ENCODE measurements around the gene TTLL8.
"Not testable (repeated sequence)": the region's sequence is repeated elsewhere in the genome, so short reads cannot be mapped to it uniquely, and the experiment has no call there.

Gene TTLL8

DNA sequence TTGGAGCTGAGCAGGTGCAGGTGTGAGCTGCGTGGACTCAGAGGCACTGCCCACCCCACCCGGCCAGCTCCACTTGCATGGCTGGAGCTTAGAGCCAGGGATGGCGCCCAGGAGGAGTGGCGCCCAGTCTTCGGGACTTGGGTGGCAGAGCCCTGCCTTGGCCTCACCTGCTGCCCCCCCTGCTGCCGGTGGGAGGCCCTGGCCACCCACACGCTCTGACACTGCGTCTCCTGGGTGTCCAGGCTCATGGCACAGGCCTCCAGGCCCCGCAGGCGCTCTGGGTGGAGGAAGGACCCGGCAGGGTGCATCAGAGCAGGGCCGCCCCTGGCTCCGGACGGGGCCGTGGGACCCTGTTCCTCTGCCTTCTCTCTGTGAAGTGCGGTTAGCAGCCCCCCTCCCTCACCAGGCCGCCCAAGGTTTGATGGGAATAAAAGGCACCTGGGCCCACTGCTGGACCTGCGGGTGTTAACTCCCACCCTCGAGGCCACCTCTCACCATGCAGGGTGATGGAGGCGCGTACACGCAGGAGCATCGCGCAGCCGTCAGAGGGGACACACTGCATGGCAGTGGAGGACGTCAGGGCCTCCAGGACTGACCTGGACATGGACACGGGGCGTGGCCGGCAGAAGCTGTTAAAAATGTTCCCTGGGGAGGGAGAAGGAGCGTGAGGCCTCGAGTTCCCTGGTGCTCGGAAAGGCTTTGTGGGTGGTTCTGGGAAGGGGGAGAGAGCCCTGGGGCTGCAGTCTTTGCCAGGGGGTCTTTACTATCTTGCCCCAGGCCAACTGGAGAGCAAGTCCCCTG, 57.3 kb downstream of the TTLL8 start:
- no peak for DNase-seq (ENCODE audit: low read depth)

DNA sequence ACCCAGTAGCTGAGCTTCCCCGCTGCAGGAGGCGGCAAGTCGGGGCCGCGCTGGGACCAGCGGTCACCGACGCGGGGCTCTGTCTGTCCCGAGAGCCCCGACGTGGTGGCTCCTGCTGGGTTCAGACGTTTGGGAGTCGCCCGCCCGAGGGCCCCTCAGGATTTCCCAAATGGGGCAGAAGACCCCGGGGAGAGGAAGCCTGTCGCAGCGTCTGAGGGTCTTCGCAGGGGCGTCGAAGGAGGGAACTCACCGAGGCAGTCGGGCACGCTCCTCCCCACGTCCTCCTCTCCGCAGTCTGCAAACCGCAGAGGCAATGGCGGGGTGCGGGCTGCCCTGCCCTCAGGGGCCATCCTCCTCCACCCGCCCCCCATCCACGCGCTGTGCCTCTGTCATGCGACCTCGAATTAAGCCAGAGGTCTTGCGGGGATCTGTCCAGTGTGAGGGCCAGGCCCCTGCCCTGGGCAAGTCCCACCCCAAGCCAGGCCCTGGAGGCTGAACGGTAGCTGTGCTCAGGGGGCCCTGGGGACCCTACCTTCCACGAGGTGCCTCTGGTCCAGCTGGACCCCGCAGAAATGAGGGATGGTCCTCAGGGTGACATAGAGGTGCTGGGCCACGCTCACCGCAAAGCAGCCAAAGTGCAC, 58.0 kb downstream of the TTLL8 start:
- no peak for DNase-seq (ENCODE audit: low read depth)

DNA sequence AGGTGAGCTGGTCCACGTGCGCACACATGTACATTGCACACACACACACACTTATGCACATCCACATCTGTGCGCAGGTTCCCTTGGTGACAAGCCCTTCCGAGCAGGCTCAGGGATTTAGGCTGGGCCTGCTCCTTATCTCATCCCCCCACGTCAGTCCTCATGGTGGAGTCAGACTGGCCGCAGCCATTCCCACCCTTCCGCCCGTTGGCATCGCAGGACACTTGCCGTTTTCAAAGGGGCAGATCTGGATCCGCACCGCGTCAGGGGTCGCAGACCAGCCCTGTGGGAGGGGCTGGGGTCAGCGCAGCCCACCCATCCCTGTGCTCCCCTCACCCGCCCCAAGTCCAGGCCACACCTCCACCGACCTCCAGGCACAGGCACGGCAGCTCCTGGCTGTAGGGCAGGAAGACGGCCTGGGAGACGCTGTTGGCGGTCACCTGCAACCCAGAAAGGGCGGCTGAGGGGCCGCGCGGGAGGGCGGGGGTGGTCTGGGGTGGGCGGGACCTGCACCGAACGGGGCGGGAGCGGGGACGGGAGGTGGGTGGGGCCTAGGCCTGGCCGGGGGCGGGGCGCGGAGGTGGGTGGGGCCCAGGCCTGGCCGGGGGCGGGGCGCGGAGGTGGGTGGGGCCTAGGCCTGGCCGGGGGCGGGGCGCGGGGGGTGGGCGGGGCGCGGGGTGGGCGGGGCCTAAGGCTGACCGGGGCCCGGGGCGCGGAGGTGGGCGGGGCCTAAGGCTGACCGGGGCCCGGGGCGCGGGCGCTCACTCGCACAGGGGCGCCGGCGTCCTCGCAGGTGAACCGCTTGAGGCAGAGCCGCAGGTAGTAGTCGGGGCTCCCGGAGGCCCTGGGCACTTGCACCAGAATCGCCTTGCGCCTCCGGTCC, 58.8 kb downstream of the TTLL8 start:
- no peak for DNase-seq (ENCODE audit: low read depth)

DNA sequence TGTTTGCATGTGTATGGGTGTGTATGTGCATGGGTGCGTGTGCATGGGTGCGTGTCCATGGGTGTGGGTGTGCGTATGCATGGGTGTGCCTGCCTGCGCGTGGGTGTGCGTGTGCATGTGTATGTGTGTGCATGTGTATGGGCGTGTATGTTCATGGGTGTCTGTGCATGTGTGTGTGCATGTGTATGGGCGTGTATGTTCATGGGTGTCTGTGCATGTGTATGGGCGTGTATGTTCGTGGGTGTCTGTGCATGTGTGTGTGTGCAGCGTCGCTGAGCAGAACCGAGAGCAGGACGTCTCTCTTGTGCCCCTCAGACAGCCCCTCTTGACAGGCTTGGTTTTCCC, 59.4 kb downstream of the TTLL8 start:
- no peak for DNase-seq (ENCODE audit: low read depth)

GRCh38 chr22:49997932-49998717, 60.0 kb downstream of the TTLL8 start:
- no peak for DNase-seq (ENCODE audit: low read depth)

GRCh38 chr22:49997251-49997599, 60.9 kb downstream of the TTLL8 start:
- no peak for DNase-seq (ENCODE audit: low read depth)

- no peak for DNase-seq (ENCODE audit: low read depth)
Observed at GRCh38 chr22:49996518-49997250, 61.4 kb downstream of the TTLL8 start.

GRCh38 chr22:49996119-49996517, 62.0 kb downstream of the TTLL8 start:
- no peak for DNase-seq (ENCODE audit: low read depth)

GRCh38 chr22:49995361-49996118, 62.6 kb downstream of the TTLL8 start:
- no peak for DNase-seq (ENCODE audit: low read depth)

DNA sequence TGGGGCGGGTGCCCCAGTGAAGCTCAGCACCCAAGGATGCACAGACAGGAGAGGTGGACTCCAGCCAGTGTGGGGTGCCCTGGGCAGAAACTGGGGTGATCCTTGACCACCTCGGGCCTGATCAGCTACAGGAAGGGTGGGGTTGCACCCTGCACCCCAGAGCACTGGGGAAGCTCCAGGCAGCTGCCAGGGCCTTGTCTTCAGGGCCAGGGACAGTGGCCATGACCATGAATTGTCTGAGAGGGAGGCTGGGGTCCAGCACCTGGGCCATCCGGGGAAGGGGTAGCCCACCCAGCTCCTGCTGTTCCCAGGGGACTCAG, 63.1 kb downstream of the TTLL8 start:
- no peak for DNase-seq (ENCODE audit: low read depth)

DNA sequence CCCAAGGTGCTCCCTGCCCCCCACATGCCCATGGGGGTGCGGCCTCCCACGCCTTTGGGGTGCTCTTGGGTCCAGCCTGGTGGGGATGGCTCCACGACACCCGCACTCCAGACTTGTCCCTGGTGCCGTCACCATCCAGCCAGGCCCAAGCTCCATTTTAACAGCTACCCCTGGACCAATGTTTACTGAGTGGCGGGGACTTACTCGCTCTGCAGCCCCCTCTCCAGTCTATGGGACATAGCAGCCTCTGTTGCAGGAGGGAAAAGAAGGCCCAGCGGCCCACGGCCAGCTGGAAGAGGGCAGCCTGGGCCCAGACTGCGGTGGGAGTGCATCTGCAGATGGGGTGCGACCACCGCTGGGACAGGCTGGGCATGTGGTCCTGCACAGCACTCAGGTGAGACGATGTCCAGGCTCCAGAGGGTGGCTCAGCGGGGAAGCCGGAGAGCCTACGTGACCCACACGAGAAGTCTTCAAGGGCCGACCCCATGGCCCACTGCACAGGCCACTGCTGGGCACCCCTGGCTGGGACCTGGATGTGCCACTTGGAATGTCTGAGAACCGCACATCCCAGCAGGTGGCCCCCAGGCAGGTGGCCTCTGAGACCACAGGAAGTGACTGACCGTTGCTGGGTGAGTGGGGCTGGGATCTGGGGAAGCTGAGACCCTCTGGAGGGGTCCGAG, 63.6 kb downstream of the TTLL8 start:
- DNase-seq (ENCODE audit: low read depth) = no peak

DNA sequence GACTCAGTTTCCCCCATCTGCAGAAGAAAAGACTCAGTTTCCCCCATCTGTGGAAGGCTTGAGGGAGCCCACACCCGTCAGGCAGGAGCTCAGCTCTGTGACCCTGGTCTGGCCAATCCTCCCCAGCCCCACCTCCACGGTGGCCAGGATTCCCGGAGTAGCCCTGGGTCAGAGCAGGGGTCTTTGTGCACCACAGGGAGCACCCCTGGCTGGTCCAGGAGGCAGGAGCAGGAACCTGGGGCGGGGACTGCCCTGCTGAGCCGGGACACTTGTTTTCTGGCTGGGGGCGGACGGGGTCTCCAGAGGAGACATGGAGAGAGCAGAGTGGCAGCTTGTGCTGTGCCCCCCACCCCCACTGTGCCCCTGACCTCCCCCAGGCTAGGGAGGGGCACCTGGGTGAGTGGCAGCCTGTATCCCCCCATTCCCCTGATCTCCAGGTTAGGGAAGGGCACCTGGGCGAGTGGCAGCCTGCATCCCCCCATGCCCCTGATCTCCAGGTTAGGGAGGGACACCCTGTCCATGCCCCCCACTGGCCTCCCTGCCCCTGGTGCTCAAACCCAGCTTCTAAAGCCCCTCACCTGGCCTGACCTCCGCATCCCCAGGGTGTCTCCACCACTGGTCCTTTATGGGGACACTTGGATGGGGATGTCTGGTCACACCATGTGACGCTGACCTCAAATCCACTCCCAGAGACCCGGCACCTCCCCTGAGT, 64.3 kb downstream of the TTLL8 start:
- no peak for DNase-seq (ENCODE audit: low read depth)

- peak; percentile 52 for DNase-seq (ENCODE audit: low read depth)
Observed at GRCh38 chr22:49992921-49993648, 65.0 kb downstream of the TTLL8 start.

- DNase-seq (ENCODE audit: low read depth) = no peak
Observed at GRCh38 chr22:49991907-49992533, 66.1 kb downstream of the TTLL8 start.

DNA sequence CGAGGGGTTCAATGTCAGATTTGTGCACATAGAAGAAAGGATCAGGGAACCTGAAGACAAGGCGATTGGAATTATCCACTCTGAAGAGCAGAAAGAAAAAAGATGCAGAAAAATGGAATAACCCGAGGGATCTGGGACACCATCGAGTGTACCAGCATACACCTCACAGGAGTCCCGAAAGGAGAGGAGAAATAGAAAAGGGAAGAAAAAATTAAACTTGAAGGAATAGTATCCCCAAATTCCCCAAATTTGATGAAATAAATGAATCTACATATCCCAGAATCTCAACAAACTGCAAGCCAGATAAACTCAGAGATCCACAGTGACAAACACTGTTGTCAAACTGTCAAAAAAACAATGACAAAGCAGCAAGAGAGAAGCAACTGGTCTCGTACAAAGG, 66.9 kb downstream of the TTLL8 start:
- no peak for DNase-seq (ENCODE audit: low read depth)

DNA sequence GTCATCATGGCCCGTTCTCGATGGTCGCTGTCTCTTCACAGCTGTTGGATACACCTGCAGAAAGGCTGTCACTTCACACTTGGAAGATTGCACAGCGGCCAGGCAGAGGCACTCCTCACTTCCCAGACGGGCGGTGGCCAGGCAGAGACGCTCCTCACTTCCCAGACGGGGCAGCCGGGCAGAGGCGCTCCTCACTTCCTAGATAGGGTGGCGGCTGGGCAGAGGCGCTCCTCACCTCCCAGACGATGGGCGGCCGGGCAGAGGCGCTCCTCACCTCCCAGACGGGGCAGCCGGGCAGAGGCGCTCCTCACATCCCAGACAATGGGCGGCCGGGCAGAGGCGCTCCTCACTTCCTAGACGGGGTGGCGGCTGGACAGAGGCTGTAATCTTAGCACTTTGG, 68.3 kb downstream of the TTLL8 start:
- not testable (repeated sequence) for DNase-seq (ENCODE audit: low read depth)

DNA sequence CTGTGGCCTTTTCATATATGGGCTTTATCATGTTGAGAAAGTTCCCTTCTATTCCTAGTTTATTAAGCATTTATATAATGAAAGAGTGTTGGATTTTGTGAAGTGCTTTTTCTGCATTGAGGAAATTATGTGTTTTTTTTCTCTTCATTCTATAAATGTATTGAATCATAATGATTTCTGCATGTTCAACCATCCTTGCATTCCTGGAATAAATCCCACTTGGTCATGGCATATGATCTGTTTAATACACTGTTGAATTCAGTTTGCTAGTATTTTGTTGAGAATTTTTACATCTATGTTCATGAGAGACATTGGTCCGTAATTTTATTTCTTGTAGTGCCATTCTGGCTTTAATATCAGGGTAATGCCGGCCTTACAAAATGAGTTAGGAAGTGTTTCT, 71.8 kb downstream of the TTLL8 start:
- DNase-seq (ENCODE audit: low read depth) = no peak

All from iris pigment epithelial cell (primary cell).